ENCODE measurements around the gene BCL11B. TPM values are rescaled to one million over a fixed set of nuclear protein-coding genes. Genes with fewer than 3 reads are reported as not detected.

Gene BCL11B
- total RNA-seq, 1 experiment from 2014 or later: 0.84 TPM

- peaks cover 17% of the 10 kb centered on the region for H3K4me1 Mint-ChIP-seq (ENCODE audit: insufficient read depth, unreplicated experiment)
- no TSS peak for BruUV-seq (replicated peaks)
- ChIA-PET POLR2A (interaction anchor here (0.6 to 2.7 kb wide), 4 partner anchors 229 to 1854 kb away, joined by 3 to 13 read pairs (median 5); no protein-coding TSS in a partner anchor), CTCF (interaction anchor here (0.6 to 3.9 kb wide), 11 partner anchors 14 to 1363 kb away, joined by 3 to 35 read pairs (median 3); no protein-coding TSS in a partner anchor)
- no peaks in the 10 kb centered on the region for H3K27me3 Mint-ChIP-seq (ENCODE audit: insufficient read depth, unreplicated experiment)
- no peak for DNase-seq (ENCODE audit: unreplicated experiment)
- intact Hi-C loops (cut with micrococcal nuclease): loop anchor here (5.0 to 10.0 kb wide), 4 partner anchors 73 to 1128 kb away; no protein-coding TSS in a partner anchor
- H3K9me3 Mint-ChIP-seq (ENCODE audit: unreplicated experiment): no peaks in the 10 kb centered on the region
- no peak overlapping the region for H3K27ac Mint-ChIP-seq (ENCODE audit: low read depth, unreplicated experiment)
- no peaks in the 10 kb centered on the region for H3K36me3 Mint-ChIP-seq (ENCODE audit: insufficient read depth, unreplicated experiment)
- no peak for TF ChIP-seq CTCF (IDR thresholded peaks at IDR 0.05; ENCODE audit: unreplicated experiment)
- no peak overlapping the region for H3K4me3 Mint-ChIP-seq (ENCODE audit: unreplicated experiment)
Observed at GRCh38 chr14:99264691-99265450, 7.1 kb downstream of the BCL11B start.

GRCh38 chr14:99263564-99264330 is 8.2 kb downstream of the BCL11B start:
- no peaks in the 10 kb centered on the region for H3K27me3 Mint-ChIP-seq (ENCODE audit: insufficient read depth, unreplicated experiment)
- POLR2A ChIA-PET: no interaction called here

GRCh38 chr14:99262977-99263448 is 9.0 kb downstream of the BCL11B start:
- H3K4me3 Mint-ChIP-seq (ENCODE audit: unreplicated experiment): no peak overlapping the region
- ChIA-PET POLR2A (no interaction called here), CTCF (no interaction called here)
- peaks cover 12% of the 10 kb centered on the region for H3K4me1 Mint-ChIP-seq (ENCODE audit: insufficient read depth, unreplicated experiment)
- no peaks in the 10 kb centered on the region for H3K9me3 Mint-ChIP-seq (ENCODE audit: unreplicated experiment)
- no peaks in the 10 kb centered on the region for H3K27me3 Mint-ChIP-seq (ENCODE audit: insufficient read depth, unreplicated experiment)
- intact Hi-C loops (cut with micrococcal nuclease): loop anchor here (10.0 kb wide), 1 partner anchor 358 kb away; no protein-coding TSS in a partner anchor
- DNase-seq (ENCODE audit: unreplicated experiment): no peak
- no peak for TF ChIP-seq CTCF (IDR thresholded peaks at IDR 0.05; ENCODE audit: unreplicated experiment)
- no peaks in the 10 kb centered on the region for H3K36me3 Mint-ChIP-seq (ENCODE audit: insufficient read depth, unreplicated experiment)
- BruUV-seq (replicated peaks): no TSS peak
- no peak overlapping the region for H3K27ac Mint-ChIP-seq (ENCODE audit: low read depth, unreplicated experiment)

More at GRCh38 chr14:99263564-99264330, 8.2 kb downstream of the BCL11B start:
- Mint-ChIP-seq H3K4me3 (ENCODE audit: unreplicated experiment) (no peak overlapping the region), H3K4me1 (ENCODE audit: insufficient read depth, unreplicated experiment) (peaks cover 16% of the 10 kb centered on the region), H3K9me3 (ENCODE audit: unreplicated experiment) (no peaks in the 10 kb centered on the region), H3K27ac (ENCODE audit: low read depth, unreplicated experiment) (no peak overlapping the region), H3K36me3 (ENCODE audit: insufficient read depth, unreplicated experiment) (no peaks in the 10 kb centered on the region)
- CTCF ChIA-PET: no interaction called here
- BruUV-seq (replicated peaks): no TSS peak
- TF ChIP-seq CTCF (IDR thresholded peaks at IDR 0.05; ENCODE audit: unreplicated experiment): no peak
- DNase-seq (ENCODE audit: unreplicated experiment): no peak
- intact Hi-C loops (cut with micrococcal nuclease): loop anchor here (10.0 kb wide), 1 partner anchor 359 kb away; no protein-coding TSS in a partner anchor

Measured in MCF 10A (cell line).